GM13976 (cell line): ENCODE results near the gene IL17RB.

Experiments
- DNase-seq: peaks from one replicate; pipeline ENCODE4 v3.0.0; 2012; ENCODE audit warnings: low spot score
- CTCF ChIP-seq: IDR thresholded peaks from 2 replicates; pipeline ENCODE4 v1.5.1; 2012; ENCODE audit warnings: borderline replicate concordance, mild to moderate bottlenecking; ENCODE audit not compliant: insufficient read depth; ENCODE audit errors: extremely low read depth, missing control alignments, control extremely low read depth
- in situ Hi-C: fragments of 300-500 bp; cut with MboI; formaldehyde crosslinking; loops from one replicate; pipeline ENCODE4 v1.12.0; 2022; ENCODE audit warnings: low sequenced_read_pairs, mixed read lengths, inconsistent platforms; ENCODE audit not compliant: unreplicated experiment

IL17RB gene

GRCh38 chr3:53858096-53858741 lies 11.9 kb downstream of the IL17RB start:
- no peak for TF ChIP-seq CTCF
- in situ Hi-C loops, result no loop called here
- DNase-seq, result no peak

DNA sequence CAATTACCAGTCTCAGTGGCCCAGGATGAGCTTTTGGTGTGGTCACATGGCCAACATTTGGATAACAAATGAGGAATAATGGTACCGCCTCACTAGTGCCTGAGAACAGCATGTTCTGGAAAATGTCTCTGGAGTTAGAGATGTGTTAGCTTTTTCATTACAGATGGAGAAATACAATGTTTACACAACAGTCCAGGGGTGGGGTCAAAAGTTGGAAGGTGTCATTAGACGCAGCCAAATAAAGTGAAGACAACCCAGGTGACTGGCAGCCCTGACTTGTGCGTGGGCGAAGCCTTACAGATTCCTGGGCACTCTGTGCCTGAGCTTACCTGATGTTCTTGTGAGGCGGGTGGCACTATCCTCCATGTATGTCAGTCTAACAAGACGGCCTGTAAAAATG lies 12.8 kb downstream of the IL17RB start:
- in situ Hi-C loops, result no loop called here
- TF ChIP-seq CTCF, result no peak
- no peak for DNase-seq

GRCh38 chr3:53860196-53860595 lies 13.8 kb downstream of the IL17RB start:
- DNase-seq, result no peak
- in situ Hi-C loops, result no loop called here
- TF ChIP-seq CTCF, result no peak

DNA sequence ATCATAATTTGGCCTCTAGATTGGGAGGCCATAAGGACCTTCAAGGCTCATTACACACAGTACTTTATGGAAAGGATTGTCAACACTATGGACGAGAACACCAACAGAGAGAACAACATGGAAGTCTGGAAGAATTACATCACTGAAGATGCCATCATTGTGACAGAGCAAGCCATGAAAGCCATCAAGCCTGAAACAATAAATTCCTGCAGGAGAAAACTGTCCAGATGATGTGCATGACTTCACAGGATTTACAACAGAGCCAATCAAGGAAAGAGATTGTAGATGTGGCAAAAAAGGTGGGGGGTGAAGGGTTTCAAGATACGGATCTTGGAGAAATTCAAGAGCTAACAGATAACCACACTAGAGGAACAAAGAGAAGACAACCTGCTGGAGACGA lies 15.9 kb downstream of the IL17RB start:
- TF ChIP-seq CTCF, result no peak
- in situ Hi-C loops, result no loop called here

GRCh38 chr3:53863145-53863544 lies 16.8 kb downstream of the IL17RB start:
- DNase-seq, result no peak
- no peak for TF ChIP-seq CTCF
- in situ Hi-C loops, result no loop called here

More for the DNA sequence above, 15.9 kb downstream of the IL17RB start:
- no peak for DNase-seq

DNA sequence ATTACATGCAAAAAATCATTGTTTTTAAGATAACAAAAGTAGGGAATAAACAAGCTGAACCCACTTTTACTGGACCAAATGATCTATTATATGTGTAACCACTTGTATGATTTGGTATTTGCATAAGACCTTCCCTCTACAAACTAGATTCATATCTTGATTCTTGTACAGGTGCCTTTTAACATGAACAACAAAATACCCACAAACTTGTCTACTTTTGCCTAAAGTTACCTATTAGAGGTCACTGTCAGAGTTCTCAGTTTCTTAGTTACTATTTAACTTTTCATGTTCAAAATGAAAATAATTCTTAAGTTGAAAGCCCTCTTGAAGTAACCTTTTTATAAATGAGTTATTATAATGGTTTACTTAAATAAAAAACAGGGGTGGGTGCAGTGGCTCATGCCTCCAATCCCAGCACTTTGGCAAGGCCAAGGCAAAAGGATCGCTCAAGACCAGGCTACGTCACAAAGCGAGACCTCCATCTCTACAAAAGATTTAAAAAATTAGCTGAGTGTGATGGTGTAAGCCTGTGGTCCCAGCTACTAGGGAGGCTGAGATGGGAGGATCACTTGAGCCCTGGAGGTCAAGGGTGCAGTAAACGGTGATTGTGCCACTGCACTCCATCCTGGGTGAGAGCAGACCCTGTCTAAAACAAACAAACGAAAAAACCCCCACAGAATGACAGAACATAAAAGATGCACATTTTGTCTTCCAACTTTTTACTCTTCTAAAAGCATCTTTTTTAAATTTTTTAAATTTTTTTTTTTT lies 19.5 kb downstream of the IL17RB start:
- DNase-seq, result no peak
- in situ Hi-C loops, result no loop called here
- no peak for TF ChIP-seq CTCF
